GM23248 (cell line): Measurements from ENCODE around the gene SEM1.

Experiments used
- EZH2 ChIP-seq: fragments of 200-600 bp; sonication (generic); IDR thresholded peaks from 2 replicates; pipeline ENCODE4 v1.6.1; 2018; ENCODE audit warnings: antibody characterized with exemption, mild to moderate bottlenecking; ENCODE audit not compliant: insufficient read depth, poor library complexity, severe bottlenecking
- EZH2phosphoT487 ChIP-seq: fragments of 200-600 bp; sonication (generic); IDR thresholded peaks from 2 replicates; pipeline ENCODE4 v1.6.1; 2018; ENCODE audit warnings: antibody characterized with exemption, moderate library complexity, mild to moderate bottlenecking, low read depth; ENCODE audit not compliant: insufficient read depth

- TF ChIP-seq EZH2 (no peak), EZH2phosphoT487 (no peak)
Measured at GRCh38 chr7:96655956-96656355, 53.7 kb downstream of the SEM1 start.
